ENCODE measurements around the gene CDT1.
A peak's percentile ranks its signal among the peaks of the same experiment; 100 is the strongest.

Gene CDT1

DNA sequence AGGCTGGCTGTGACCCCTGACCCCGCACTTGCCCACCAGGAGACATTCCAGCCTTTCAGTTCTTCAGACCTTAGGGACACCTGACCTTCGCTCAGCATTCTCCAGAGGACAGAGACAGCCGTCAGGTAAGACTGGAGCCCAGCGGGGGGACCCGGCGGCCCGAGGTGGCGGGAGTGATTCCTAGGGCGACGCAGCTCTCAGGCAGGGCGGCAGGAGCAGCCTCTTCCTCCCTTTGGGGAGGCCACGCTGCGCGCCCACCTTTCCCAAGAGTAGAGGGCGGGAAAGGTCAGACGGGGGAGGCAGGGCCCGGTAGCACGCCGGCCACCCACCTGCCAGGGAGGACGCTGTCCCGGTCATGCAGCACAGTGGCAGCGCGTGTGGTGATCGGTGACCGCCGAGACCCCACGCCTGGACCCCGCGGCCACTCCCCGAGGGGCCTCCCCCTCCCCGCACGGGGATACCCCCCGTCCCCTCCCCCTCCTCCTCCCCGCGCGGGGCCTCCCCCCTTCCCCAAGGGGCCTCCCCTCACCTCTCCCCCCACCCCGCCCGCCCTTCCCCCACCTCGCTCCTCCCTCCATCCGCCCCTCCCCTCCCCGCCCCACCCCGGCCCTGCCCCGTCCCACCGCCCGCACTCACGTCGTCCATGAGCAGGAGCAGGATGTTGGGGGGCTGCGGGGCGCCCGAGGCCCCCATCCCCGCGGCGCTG lies 52.7 kb downstream of the CDT1 start:
- Histone ChIP-seq H3K4me3 (ENCODE audit: insufficient read depth, low read length, poor library complexity, severe bottlenecking) (peak overlapping the region; percentile 69), H4K20me1 (ENCODE audit: low read depth, low read length) (no peaks in the 10 kb centered on the region), H3K36me3 (ENCODE audit: low read length) (no peaks in the 10 kb centered on the region), H3K79me2 (ENCODE audit: insufficient read depth, low read length) (peaks cover 4% of the 10 kb centered on the region), H3K9me2 (replicated peaks; ENCODE audit: insufficient read depth, low read length) (no peaks in the 10 kb centered on the region), H3K27me3 (ENCODE audit: low read length) (no peaks in the 10 kb centered on the region), H3K9ac (ENCODE audit: low read length) (peak overlapping the region; percentile 76), H3K27ac (ENCODE audit: low read depth, low read length) (no peak overlapping the region), H3K9me3 (ENCODE audit: insufficient read depth, low read length) (no peaks in the 10 kb centered on the region), H3K4me2 (ENCODE audit: low read depth, low read length, poor library complexity, severe bottlenecking) (peak overlapping the region; percentile 39), H3F3A (ENCODE audit: insufficient read depth) (peaks cover 7% of the 10 kb centered on the region), H2AFZ (ENCODE audit: low read depth, low read length, severe bottlenecking) (no peak overlapping the region)
- TF ChIP-seq, protein P1, sequence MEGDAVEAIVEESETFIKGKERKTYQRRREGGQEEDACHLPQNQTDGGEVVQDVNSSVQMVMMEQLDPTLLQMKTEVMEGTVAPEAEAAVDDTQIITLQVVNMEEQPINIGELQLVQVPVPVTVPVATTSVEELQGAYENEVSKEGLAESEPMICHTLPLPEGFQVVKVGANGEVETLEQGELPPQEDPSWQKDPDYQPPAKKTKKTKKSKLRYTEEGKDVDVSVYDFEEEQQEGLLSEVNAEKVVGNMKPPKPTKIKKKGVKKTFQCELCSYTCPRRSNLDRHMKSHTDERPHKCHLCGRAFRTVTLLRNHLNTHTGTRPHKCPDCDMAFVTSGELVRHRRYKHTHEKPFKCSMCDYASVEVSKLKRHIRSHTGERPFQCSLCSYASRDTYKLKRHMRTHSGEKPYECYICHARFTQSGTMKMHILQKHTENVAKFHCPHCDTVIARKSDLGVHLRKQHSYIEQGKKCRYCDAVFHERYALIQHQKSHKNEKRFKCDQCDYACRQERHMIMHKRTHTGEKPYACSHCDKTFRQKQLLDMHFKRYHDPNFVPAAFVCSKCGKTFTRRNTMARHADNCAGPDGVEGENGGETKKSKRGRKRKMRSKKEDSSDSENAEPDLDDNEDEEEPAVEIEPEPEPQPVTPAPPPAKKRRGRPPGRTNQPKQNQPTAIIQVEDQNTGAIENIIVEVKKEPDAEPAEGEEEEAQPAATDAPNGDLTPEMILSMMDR (IDR thresholded peaks at IDR 0.05; ENCODE audit: insufficient read depth, low read length, poor library complexity, severe bottlenecking): no peak
- TF ChIP-seq EZH2phosphoT487 (conservative IDR thresholded peaks at IDR 0.05; ENCODE audit: low read length): no peak

DNA sequence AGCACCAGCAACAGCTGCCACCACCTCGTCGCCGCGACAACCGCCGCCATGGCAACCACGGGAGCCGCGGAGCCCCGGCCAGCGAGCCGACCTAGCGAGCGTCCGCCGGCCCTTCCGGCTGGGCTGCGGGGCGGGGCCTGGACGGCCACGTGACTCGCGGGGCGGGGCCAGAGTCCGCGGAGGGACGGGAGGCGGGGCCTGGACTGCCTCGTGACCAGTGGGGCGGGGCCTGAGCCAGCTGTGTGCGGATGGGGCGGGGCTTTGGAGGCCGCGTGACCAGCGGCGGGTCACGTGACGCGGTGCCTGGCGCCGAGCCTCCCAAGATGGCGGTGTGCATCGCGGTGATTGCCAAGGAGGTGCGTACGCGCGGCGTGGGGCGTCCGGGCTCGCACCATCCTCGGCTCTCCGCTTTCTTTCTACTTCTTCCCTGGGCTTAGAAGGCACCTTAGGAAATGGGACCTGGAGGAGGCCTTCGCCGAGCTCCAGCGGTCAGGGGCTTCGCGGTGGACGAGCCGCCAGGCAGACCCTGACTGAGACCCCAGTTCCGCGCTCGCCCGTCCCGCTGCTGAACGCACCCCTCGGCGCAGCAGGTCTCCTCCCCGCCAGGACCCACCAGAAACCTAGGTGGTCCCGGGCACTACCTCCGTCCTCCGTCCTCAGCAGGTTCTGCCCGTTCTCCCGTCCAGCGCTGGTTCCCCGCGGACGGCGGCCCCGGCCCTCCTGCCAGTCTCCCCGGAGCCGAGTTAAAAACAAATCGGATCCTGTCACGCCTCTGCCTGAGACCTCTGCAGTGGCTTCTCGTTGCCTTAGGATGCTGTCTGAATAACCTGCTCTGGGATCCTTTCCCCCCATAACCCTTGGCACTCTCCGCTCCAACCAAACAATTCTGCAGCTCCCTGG lies 53.5 kb downstream of the CDT1 start, which contains the start of the genes GALNS and TRAPPC2L:
TSS of gene GALNS (minus strand) at position 120 of the 900 bp plus-strand sequence. CDS start at position 50, 70 bp downstream.
TSS of gene TRAPPC2L (plus strand) at position 300 of the 900 bp plus-strand sequence. CDS start at position 324, 24 bp downstream.
- H3K27ac ChIP-seq (ENCODE audit: low read depth, low read length): 0 out of 2 replicates have a peak within 1 kb of the TSS, but pooled peaks have one; percentile 23
- no peaks in the 10 kb centered on the region for H3K9me3 ChIP-seq (ENCODE audit: insufficient read depth, low read length)
- peak within 1 kb of the TSS; percentile 69 for H2AFZ ChIP-seq (ENCODE audit: low read depth, low read length, severe bottlenecking)
- TF ChIP-seq EZH2phosphoT487 (conservative IDR thresholded peaks at IDR 0.05; ENCODE audit: low read length): no peak
- TF ChIP-seq, protein P1 (IDR thresholded peaks at IDR 0.05; ENCODE audit: insufficient read depth, low read length, poor library complexity, severe bottlenecking): no peak
- no peaks in the 10 kb centered on the region for H3K27me3 ChIP-seq (ENCODE audit: low read length)
- H3F3A ChIP-seq (ENCODE audit: insufficient read depth): peaks cover 7% of the 10 kb centered on the region
- peak within 1 kb of the TSS; percentile 76 for H3K9ac ChIP-seq (ENCODE audit: low read length)
- H3K4me2 ChIP-seq (ENCODE audit: low read depth, low read length, poor library complexity, severe bottlenecking): peak within 1 kb of the TSS; percentile 70
- peaks cover 4% of the 10 kb centered on the region for H3K79me2 ChIP-seq (ENCODE audit: insufficient read depth, low read length)
- H3K36me3 ChIP-seq (ENCODE audit: low read length): no peaks in the 10 kb centered on the region
- no peaks in the 10 kb centered on the region for H3K9me2 ChIP-seq (replicated peaks; ENCODE audit: insufficient read depth, low read length)
- H4K20me1 ChIP-seq (ENCODE audit: low read depth, low read length): no peaks in the 10 kb centered on the region
- peak within 1 kb of the TSS; percentile 69 for H3K4me3 ChIP-seq (ENCODE audit: insufficient read depth, low read length, poor library complexity, severe bottlenecking)

DNA sequence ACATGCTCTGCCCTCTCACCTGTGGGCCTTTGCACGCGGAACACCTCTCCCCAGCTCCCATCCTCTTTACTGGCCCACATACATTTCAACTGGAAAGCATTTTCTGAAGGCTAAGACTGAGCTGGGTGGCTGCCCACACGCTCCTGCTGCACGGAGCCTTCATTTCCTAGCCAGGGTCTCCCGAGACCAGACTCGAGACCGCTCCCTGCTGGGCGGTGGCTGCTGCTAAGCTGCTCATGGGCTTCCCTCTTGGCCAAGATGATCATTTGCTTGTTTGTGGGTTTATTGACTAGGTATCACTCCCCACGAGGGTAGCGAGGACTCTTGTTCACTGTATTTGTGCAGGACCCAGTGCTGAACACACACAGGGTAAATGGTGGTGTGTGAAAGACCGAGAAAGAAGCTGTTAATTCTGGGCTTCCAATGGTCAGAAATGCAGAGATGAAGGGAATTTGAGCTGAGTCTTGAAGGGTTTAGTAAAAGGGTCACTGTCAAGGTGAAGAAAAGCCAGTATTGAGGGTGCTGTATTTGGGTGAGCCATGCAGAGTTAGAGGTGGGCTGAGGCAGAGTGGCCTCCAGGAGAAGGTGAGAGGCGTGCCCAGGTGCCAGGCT lies 54.2 kb downstream of the CDT1 start:
- H2AFZ ChIP-seq (ENCODE audit: low read depth, low read length, severe bottlenecking): peak overlapping the region; percentile 69
- no peak for TF ChIP-seq EZH2phosphoT487 (conservative IDR thresholded peaks at IDR 0.05; ENCODE audit: low read length)
- TF ChIP-seq, protein P1 (IDR thresholded peaks at IDR 0.05; ENCODE audit: insufficient read depth, low read length, poor library complexity, severe bottlenecking): peak; percentile 90
- H4K20me1 ChIP-seq (ENCODE audit: low read depth, low read length): no peaks in the 10 kb centered on the region
- H3K27ac ChIP-seq (ENCODE audit: low read depth, low read length): 0 out of 2 replicates have a peak overlapping the region, but pooled peaks have one; percentile 23
- peak overlapping the region; percentile 76 for H3K9ac ChIP-seq (ENCODE audit: low read length)
- H3K9me2 ChIP-seq (replicated peaks; ENCODE audit: insufficient read depth, low read length): no peaks in the 10 kb centered on the region
- no peaks in the 10 kb centered on the region for H3K27me3 ChIP-seq (ENCODE audit: low read length)
- no peaks in the 10 kb centered on the region for H3K36me3 ChIP-seq (ENCODE audit: low read length)
- H3K4me2 ChIP-seq (ENCODE audit: low read depth, low read length, poor library complexity, severe bottlenecking): peak overlapping the region; percentile 70
- peaks cover 7% of the 10 kb centered on the region for H3F3A ChIP-seq (ENCODE audit: insufficient read depth)
- peak overlapping the region; percentile 69 for H3K4me3 ChIP-seq (ENCODE audit: insufficient read depth, low read length, poor library complexity, severe bottlenecking)
- peaks cover 4% of the 10 kb centered on the region for H3K79me2 ChIP-seq (ENCODE audit: insufficient read depth, low read length)
- no peaks in the 10 kb centered on the region for H3K9me3 ChIP-seq (ENCODE audit: insufficient read depth, low read length)
